Measurements from ENCODE around the gene CHD1L.
"Not testable (repeated sequence)": the region's sequence is repeated elsewhere in the genome, so short reads cannot be mapped to it uniquely, and the experiment has no call there.

CHD1L gene

DNA sequence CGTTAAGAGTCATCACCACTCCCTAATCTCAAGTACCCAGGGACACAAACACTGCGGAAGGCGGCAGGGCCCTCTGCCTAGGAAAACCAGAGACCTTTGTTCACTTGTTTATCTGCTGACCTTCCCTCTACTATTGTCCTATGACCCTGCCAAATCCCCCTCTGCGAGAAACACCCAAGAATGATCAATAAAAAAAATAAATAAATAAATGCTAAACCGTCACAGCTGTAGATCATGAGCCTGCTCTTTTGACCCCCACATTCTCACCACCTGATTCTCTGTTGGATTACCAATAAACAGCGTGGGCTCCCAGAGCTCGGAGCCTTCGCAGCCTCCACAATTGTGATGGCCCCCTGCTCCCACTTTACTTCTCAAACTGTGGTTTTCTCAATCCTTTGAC, 8.6 kb upstream of the CHD1L start:
- not testable (repeated sequence) for DNase-seq (ENCODE audit: low read depth)

DNA sequence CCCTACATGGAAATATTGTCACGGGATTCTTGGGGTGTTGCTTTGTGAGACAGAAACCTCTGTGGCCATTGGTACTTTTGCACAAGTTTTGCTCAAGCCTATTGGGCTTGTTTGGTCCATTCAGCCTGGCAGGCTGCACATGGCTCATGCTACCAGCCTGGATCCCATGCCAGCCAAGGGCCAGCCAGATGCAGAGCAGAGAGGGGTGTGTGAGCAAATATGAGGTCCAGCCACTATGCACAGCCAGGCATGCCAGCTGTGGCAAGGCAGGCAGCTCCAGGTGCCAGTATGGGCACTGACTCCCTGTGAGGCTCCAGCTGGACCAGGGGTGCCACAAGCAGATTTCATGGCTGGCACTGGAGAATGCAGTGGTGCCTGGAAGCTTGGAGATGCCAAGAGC, 6.7 kb upstream of the CHD1L start:
- DNase-seq (ENCODE audit: low read depth): no peak

DNA sequence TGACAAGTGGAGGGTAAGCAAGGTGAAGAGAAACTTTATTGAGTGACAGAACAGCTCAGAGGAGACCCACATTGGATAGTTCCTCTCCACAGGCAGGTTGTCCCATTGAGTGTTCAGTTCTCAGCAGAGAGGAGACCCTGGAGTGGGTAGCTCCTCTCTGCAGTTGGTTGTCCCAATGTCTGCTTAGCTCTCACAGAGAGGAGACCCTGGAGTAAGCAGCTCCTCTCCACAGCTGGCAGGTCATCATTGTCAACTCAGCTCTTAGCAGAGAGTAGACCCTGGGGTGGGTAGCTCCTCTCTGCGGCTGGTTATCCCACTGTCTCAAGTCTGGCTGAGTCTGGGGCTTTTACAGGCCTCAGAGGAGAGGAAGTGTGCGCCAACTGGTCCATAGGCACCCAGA, 6.0 kb upstream of the CHD1L start:
- no peak for DNase-seq (ENCODE audit: low read depth)

DNA sequence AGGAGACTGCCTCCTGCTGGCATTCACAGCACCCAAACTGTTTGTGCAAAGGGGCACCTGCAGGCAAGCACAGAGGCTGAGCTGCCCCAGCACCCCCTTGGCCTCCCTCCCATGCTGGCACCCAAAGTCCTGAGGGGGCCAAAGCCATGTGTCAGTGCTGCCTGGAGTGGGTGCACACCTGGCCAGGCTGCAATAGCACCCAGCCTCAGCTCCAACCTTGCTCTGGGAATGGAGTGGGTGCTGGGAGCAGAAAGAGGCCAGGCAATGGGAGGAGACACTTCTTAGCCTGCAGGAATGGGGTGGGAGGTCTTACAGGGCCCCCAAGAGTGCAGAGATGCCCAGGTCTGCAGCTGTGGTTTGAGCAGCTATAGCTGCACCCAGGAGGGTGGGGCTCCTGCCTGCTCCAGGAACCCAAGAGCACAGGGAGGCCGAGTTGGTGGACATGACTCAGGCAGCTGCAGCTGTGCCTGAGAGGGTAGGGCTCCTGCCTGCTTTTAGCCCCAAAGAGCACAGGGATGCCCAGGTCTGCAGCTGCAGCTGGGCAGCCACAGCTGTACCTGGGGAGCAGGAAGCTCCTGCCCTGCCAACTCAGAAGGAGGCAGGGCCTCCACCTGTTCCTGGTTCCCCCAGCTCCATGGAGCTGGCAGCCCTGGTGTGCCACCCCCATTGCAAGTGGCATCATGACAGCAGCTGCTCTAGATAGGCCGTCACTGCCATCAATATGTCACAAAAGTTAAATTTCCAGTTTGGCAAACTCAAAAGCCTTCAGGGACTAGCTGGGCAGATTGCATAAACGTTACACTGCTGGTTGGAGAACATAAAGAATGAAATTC, 5.3 kb upstream of the CHD1L start:
- no peak for DNase-seq (ENCODE audit: low read depth)

DNA sequence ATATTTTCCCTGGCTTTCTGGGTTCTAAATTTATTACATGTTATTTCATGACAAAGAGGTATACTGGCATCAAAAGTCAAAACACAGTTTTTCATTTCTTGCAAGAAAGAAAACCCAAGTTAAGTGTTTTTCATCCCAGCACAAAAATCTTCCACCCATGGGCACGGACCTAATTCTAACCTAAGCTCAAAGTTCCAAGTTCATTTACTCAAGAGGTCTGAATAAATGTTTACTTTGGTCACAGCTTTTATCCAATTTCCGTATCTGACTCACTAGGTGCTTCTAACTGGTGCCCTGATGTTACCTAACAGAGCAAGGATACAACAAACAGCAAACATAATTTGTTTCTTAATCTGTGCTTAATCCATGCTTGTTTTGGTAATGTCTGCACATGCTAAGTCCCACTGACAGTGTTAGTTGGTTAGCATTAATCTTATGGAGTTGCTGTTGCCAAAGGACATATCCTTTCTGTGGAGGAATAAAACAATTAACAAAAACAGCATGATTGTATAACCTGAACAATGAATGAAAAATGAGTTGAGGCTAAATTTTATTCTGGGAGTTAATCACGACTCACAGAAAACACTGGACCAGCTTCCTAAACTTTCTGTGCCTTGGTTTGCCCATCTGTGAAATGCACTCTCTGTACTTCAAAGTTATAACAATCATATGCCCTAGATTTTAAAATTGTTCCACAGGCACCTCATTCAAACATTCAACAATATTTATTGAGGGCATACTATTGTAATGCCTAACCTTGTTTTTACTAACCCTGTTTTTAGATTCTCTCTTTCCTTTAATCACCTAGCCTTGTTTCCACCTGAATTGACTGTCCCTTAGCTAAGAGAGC, 4.2 kb upstream of the CHD1L start:
- no peak for DNase-seq (ENCODE audit: low read depth)

DNA sequence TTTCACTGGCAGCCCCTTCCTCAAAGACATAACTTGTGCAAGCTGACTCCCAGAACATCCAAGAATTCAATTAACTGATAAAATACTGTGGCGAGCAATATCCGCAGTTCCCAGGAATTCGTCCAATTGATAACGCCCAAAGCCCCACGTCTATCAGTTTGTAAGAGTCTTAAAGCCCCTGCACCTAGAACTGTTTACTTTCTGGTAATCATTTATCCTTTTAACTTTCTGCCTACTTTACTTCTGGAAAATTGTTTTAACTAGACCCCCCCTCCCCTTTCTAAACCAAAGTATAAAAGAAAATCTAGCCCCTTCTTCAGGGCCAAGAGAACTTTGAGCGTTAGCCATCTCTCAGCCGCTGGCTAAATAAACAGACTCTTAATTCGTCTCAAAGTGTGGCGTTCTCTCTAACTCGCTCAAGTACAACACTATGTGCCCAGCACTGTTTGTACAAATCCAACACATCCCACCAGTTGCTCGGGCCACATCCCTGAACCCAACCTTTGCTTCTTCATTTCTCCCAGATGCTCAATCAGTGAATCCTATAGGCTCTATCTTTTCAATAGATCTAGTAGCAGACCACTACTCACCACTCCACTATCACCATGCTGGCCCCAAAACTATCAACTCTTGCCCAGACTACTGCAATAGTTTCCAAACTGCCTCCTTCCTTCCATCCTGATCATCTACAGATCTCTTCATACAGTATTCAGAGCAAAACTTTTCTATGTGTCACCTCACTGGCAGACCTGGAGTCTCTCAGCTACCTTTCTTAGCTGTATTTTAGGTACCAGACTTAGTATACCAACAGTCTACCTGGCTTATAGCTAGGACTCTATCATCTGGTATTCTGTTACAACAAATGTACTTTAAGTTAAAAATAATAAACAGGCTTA, 3.3 kb upstream of the CHD1L start:
- no peak for DNase-seq (ENCODE audit: low read depth)

DNA sequence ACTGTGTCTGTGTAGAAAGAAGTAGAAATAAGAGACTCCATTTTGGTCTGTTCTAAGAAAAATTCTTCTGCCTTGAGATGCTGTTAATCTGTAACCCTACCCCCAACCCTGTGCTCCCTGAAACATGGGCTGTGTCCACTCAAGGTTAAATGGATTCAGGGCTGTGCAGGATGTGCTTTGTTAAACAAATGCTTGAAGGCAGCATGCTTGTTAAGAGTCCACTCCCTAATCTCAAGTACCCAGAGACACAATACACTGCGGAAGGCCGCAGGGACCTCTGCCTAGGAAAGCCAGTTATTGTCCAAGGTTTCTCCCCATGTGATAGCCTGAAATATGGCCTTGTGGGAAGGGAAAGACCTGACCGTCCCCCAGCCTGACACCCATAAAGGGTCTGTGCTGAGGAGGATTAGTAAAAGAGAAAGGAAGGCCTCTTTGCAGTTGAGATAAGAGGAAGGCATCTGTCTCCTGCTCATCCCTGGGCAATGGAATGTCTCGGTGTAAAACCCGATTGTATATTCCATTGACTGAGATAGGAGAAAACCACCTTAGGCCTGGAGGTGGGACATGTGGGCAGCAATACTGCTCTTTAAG, 2.3 kb upstream of the CHD1L start:
- not testable (repeated sequence) for DNase-seq (ENCODE audit: low read depth)

DNA sequence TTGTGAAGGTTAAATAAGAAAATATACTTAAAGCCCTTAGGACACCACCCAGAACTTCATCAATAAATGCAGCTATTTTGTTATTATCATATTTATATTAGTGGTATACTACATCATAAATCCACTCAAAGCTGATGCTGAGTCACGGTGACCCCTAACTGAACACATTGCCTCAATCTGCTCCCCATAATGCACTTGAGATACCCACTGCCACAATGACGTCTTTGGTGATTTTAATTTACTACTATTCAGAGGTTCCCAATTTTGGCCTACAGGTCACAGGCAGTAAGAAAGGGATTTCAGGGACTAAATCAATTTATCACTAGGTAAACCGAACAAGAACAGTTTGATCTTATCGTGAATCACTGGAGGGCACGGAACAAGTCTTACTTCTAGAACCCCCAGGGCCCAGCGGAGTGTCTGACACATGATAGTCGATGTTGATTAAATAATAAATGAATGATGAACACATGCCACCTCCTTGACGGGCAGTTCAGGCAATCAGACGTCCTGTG, 493 bp upstream of the CHD1L start:
- no peak for DNase-seq (ENCODE audit: low read depth)

DNA sequence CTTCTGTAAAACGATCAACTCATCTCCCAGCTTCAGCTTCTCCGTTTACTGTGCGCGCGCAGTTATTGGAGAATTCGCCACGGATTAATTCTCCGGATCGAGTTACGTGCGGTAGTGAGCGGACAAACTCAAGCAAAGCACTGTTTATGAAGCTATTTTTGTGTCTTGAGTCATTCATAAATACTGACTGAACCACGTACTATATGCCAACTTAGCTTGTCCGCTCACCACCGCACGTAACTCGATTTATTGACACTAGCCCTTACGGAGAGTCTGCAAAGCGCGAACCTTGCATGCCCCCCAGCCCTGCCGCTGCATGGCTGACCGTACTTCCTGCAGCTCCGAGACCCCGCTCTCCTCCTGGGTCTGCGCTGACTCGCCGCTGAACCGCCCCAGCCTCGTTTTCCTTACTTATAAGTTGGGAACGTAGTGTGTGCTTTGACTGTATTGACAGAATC, 773 bp downstream of the CHD1L start:
- no peak for DNase-seq (ENCODE audit: low read depth)

DNA sequence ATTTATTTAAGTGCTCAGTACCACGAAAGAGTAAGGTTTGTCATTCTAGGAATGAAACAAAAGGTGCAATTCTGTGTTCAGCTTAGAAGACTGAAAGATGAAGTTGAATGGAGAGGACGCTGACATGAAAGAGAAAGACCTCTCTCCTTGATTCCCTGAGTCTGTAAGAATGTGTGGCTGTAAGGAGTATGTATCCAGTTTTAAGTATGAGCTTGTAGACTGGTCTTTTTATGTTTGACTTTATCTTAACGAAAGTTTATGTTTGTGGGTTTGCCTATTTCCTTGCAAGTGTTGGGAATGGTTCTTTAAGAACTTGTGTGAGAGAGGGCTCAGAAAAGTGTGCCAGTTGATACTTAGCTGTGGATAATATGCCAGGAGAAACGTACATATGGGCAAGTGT, 1.4 kb downstream of the CHD1L start:
- DNase-seq (ENCODE audit: low read depth): no peak

DNA sequence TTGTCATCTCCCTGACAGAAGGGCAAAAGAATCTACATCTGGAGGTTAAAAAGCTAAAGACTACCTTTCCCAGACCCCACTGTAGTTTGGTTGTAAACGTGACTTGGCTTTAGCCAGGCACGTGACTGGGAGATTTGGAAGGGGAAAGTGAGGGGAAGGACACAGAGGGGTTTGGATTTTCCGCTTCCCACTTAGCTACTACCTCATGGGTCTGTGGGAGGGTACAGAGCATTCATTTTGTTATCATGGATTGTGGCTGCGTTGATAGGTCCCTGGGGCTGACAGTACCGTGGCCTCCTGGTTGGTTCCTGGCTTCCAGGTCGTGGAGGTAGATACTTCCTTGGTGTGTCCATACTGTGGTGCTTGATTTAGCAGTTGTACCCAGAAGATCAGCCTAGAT, 2.6 kb downstream of the CHD1L start:
- DNase-seq (ENCODE audit: low read depth): no peak

DNA sequence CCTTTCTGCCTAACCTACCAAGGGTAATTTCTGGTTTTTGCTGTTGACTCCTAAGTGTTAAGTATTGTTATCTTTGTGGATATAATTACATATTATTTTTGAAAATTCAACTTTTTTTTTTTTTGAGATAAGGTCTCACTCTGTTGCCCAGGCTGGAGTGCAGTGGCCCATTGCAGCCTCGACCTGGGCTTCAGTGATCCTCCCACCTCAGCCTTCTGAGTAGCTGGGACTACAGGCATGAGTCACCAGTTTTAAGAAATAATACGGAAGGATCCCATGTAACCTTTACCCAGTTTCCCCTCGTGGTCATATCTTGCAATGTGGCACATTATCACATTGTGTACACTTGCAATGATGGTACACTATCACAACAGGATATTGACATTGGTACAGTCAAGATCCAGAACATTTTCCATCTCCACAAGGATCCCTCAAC, 3.1 kb downstream of the CHD1L start:
- DNase-seq (ENCODE audit: low read depth): peak; percentile 30

DNA sequence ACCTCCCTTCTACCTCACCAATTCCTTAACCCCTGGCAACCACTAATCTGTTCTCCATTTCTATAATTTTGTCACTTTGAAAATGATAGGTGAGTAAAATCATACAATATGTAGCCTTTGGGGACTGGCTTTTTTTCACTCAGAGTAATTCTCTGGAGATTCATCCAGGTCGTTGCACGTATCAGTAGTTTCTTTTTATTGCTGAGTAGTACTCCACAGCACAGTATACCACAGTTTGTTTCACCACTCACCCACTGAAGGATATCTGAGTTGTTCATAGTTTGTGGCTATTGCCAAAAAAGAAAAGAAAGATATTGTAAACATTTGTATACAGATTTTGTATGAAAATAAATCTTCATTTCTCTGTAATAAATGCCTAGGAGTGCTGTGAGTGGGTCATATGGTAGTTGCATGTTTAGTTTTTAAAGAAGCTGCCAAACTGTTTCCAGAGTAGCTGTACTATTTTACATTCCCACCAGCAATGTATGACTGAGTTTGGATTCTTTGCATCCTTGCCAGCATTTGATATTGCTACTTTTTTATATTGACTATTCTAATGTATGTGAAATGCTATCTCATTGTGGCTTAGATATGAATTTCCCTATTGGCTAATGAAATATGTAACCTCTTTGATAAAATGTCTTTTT, 3.7 kb downstream of the CHD1L start:
- no peak for DNase-seq (ENCODE audit: low read depth)

DNA sequence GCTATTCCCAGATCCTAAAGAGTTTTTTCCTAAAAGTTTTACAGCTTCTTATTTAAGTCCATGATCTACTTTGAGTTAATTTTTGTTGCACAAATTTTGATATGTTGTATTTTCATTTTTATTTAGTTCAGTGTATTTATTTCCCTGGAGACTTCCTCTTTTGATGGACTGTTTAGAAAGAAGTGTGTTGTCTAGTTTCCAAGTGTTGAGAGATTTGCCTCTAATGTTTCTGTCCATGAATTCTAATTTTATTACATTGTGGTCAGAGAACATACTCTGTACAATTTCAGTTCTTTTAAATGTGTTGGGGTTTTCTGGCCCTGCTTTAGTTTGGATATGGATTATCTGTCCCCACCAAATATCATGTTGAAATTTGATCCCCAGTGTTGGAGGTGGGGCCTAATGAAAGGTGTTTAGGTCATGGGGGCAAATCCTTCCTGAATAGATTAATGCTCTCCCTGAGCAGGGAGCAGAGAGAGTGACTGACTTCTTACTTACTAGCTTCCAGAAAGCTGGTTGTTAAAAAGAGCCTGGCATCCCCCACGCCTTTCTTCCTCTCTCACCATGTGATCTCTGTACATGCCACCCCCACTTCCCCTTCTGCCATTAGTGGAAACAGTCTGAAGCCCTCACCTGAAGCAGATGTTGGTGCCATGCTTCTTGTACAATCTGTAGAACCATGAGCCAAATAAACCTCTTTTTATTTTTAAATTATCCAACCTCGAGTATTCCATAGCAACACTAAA, 4.6 kb downstream of the CHD1L start:
- no peak for DNase-seq (ENCODE audit: low read depth)

DNA sequence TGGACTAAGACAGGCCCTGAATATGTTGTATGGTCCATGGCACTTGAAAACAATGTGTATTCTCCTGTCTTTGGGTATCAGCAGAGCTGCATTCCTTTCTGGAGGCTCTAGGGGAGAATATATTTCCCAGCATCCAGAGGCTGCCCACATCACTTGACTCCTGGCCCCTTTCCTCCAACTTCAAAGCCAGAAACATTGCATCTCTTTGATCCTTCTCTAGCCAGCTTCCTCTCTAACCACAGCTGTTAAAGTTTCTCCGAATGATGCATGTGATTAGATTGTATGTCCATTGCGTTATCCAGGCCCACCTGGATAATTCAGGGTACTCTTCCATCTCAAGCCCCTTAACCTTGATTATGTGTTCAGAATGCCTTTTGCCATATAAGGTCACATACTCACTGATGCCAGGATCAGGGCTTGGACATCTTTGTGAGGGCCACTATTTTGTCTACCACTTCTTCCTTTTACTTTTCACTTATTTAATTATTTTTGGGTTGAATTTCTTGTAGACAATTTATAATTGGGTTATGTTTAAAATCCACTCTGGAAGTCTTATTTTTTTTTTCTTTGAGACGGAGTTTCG, 5.3 kb downstream of the CHD1L start:
- no peak for DNase-seq (ENCODE audit: low read depth)

DNA sequence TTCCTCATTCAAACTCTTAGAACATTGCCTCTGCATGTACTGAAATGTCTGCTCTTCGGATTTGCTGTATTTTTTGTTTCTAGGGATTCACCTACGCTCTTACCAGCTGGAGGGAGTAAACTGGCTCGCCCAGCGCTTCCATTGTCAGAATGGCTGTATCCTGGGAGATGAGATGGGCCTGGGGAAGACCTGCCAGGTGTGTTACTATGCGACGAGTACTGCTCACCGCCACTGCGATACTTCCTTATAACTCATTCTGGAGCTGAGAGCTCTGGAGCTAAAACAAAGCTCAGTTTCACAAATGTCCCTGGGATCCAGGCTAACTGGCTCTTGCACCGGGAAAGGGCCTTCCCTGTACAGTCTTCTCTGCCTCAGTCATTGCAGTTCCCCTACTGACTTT, 10.1 kb downstream of the CHD1L start:
- no peak for DNase-seq (ENCODE audit: low read depth)

DNA sequence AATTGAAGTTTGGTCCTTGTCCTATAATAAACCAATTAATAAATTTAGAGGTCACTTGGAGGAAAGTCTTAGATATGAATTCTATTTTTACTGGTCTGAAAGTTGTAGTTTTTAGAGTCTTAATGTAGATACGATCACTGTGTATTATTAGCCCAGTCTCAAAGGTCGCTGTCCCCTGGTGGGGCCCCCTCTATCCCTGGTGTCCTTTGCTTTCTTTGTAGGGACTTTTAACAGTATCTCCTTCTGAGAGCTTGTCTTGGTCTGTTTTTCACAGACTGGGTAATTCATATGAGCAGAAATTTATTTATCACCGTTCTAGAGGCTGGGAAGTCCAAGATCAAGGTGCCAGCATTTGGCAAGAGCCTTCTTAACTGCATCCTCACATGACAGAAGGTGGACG, 18.5 kb downstream of the CHD1L start:
- no peak for DNase-seq (ENCODE audit: low read depth)

DNA sequence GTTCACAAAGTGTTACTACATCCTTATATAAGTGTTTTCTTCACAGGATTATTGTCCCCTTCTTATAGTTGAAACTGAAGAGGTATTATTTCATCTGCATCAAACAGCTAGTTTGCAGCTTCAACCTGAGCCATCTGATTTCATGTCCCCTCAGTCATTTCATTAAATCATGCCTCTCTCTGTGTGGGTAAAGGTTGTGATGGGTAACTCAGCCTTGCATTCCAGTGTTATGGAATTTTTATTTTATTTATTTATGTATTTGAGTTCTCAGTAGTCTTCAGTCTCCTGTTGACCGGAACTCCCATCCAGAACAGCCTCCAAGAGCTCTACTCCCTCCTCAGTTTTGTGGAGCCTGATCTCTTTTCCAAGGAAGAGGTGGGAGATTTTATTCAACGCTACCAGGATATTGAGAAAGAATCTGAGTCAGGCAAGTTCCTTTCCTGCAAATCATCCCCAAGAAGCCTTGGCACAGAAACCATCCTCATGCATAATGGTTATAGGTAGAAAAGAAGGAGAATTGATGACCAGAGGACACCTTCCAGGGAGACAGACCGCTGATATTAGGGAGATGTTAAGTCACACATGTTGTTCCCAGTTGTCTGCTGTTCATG, 21.8 kb downstream of the CHD1L start:
- peak; percentile 82 for DNase-seq (ENCODE audit: low read depth)

DNA sequence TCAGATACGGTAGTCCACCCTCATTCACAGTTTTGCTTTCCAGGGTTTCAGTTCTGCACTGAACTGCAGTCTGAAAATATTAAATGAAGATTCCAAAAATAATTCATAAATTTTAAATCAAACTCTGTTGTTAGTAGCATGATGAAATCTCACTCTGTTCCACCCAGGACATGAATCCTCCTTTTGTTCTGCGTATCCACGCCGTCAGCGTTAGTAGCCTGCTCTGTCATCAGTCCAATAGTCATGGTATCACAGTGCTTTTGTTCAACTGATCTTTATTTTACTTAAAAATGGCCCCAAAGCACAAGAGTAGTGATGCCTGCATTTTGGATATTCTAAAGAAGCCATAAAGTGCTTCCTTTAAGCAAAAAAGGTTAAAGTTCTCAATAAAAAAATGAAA, 23.9 kb downstream of the CHD1L start:
- no peak for DNase-seq (ENCODE audit: low read depth)
